ENCODE results near the gene NUP210L.
"Not testable (repeated sequence)": the region's sequence is repeated elsewhere in the genome, so short reads cannot be mapped to it uniquely, and the experiment has no call there.

NUP210L gene

GRCh38 chr1:154097873-154098272 is 57.0 kb downstream of the NUP210L start:
- DNase-seq (ENCODE audit: low spot score): no peak

DNA sequence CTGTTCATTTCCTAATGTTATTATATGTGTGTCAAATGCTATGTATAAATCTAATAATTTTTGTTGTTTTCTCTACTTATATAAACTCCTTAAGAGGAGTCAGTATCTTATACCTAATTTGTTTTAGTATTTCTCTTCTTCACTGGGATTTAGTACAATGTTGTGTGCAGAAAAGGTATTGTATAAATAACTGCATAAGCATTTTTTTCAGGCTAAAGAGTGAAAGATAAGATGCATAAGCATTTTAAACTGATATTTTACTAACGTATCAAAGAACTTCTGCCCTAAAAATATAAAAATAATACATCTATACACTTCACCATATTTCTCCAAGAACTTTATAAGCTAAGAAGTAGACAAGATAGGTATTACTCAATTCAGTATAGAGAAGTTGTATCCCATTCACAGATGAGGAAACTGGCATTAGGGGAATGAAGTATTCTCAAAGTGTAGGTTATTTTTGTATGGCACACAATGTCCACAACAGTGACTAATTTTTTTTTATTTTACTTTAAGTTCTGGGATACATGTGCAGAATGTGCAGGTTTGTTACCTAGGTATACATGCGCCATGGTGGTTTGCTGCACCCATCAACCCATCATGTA is 59.3 kb downstream of the NUP210L start:
- DNase-seq (ENCODE audit: low spot score): no peak

GRCh38 chr1:154094411-154094810 is 60.5 kb downstream of the NUP210L start:
- DNase-seq (ENCODE audit: low spot score): no peak

GRCh38 chr1:154093699-154094098 is 61.2 kb downstream of the NUP210L start:
- no peak for DNase-seq (ENCODE audit: low spot score)

DNA sequence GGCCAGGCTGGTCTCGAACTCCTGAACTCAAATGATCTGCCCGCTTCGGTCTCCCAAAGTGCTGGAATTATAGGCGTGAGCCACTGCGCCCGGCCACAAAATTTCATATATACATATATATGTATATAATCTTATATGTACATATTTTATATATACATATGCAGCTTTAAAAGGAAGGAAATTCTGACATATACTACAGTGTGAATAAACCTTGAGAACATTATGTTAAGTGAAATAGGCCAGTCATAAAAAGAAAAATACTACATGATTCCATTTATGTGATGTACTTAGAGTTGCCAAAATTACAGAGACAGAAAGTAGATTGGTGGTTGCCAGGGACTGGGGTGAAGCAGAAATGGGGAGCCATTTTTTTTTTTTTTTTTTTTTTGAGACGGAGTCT is 63.2 kb downstream of the NUP210L start:
- no peak for DNase-seq (ENCODE audit: low spot score)

- no peak for DNase-seq (ENCODE audit: low spot score)
Measured at GRCh38 chr1:154087574-154087973, 67.3 kb downstream of the NUP210L start.

GRCh38 chr1:154083057-154083456 is 71.8 kb downstream of the NUP210L start:
- DNase-seq (ENCODE audit: low spot score): not testable (repeated sequence)

GRCh38 chr1:154081386-154082126 is 73.3 kb downstream of the NUP210L start:
- DNase-seq (ENCODE audit: low spot score): no peak

DNA sequence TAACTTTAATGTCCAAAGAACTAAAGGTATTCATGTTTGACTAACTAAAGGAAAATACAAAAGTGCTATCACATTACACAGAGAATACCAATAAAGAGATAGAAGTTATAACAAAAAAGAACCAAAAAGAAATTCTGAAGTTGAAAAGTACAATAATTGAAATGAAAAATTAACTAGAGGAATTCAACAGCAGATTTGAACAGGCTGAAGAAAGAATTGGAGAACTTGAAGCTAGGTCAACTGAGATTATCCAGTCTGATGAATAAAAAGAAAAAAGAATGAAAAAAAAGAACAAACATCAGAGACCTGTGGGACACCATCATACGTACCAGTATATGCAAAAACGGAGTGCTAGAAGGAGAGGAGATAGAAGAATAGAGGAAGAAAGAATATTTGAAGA is 78.5 kb downstream of the NUP210L start:
- no peak for DNase-seq (ENCODE audit: low spot score)

GRCh38 chr1:154075746-154076145 is 79.1 kb downstream of the NUP210L start:
- no peak for DNase-seq (ENCODE audit: low spot score)

GRCh38 chr1:154062309-154062708 is 92.6 kb downstream of the NUP210L start:
- no peak for DNase-seq (ENCODE audit: low spot score)

DNA sequence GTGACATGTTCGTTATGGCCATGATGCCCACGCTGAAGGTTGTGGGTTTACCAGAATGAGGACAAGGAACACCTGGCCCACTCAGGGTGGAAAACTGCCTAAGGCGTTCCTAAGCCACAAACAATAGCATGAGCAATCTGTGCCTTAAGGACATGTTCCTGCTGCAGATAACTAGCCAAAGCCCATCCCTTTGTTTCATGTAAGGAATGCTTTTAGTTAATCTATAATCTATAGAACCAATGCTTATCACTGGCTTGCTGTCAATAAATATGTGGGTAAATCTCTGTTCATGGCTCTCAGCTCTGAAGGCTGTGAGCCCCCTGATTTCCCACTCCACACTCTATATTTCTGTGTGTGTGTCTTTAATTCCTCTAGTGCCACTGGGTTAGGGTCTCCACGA is 107.4 kb downstream of the NUP210L start:
- DNase-seq (ENCODE audit: low spot score): not testable (repeated sequence)

DNA sequence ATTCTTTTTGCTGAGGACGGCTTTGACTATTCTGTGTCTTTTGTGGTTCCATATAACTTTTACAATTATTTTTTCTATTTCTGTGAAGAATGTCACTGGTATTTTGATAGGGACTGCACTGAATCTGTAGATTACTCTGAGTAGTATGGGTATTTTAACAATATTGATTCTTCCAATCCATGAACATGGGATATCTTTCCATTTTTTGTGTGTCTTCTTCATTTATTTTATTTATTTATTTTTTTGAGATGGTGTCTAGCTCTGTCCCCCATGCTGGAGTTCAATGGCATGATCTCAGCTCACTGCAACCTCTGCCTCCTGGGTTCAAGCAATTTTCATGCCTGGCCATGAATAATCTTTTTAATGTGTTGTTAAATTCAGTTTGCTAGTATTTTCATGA is 121.2 kb downstream of the NUP210L start:
- not testable (repeated sequence) for DNase-seq (ENCODE audit: low spot score)

DNA sequence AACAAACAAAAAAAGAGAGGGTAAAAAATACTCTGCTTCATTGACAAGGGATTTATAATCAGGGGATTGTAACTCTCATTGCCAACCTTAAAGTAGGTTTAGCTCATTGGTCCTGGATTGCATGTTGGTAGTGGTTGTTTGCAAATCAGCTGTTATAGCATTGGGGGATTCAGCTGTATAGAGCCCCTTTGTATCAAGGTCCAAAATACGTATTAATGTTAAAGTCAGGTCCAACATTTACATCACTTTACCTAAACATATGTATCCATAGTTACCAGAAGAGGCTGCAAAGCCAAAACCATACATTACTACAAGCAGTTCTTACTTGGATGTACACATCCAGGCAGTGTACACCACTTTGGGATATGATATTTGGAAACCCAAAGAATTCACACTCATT is 134.9 kb downstream of the NUP210L start:
- DNase-seq (ENCODE audit: low spot score): no peak

DNA sequence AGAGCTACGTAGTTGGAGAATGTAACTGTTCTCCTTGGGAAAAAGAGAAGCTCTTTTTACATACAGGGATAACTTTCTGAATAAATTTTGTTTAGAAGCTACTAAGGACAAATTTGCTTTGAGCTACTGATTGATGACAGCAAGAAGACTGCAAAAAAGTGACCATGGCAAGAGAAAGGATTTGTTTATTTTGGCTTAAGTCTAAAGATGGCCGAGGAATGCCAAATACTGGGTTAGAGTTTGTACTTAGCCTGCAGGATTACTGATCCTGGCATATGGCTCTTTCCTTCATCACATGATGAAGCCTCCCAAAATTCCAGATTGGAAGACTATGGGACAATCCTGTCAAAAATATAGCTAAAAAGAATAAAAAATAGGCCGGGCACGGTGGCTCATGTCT is 135.6 kb downstream of the NUP210L start:
- DNase-seq (ENCODE audit: low spot score): no peak

GRCh38 chr1:154014154-154014907 is 140.5 kb downstream of the NUP210L start:
- DNase-seq (ENCODE audit: low spot score): peak; percentile 32

DNA sequence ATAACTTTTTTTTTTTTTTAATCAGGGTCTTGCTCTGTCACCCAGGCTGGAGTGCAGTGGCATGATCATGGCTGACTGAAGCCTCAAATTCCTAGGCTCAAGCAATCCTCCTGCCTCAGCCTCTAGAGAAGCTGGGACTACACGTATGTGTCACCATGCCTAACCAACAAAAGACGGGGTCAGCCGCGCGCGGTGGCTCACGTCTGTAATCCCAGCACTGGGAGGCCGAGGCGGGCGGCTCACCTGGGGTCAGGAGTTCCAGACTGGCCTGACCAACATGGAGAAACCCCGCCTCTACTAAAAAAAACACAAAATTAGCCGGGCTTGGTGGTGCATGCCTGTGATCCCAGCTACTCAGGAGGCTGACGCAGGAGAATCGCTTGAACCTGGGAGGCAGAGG is 142.3 kb downstream of the NUP210L start:
- DNase-seq (ENCODE audit: low spot score): not testable (repeated sequence)

DNA sequence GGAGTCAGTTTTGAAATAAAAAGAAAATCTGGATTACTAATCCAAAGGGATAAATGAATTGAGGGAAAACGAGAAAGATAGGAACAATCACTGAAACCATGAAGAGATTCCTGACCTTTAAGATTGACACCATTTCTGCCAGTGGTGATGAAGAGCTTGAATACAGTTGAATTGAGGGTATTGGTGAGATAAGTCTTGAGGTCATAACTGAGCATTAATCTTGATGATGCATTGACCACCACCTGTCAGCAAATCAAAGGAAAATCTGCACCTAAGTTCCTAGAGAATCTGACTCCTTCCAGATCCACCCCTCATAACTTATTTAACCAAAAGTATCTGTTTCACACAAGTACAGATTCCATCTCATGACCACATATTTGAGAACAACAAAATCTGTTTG is 142.7 kb downstream of the NUP210L start:
- no peak for DNase-seq (ENCODE audit: low spot score)

DNA sequence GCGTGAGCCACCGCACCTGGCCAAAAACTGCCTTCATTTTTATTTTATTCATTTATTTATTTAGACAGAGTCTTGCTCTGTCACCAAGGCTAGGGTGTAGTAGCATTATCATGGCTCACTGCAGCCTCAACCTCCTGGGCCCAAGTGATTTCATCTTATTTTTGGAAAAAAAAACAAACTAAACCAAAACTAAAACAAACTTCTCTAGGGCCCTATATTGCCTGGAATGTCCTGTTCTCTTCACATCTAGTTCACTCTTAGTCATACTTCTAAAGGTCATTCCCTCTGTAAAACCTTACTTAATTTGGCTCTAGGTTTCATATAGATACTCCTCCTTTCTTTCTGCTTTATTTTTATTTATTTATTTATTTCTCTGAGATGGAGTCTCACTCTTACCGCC is 148.7 kb downstream of the NUP210L start:
- DNase-seq (ENCODE audit: low spot score): peak; percentile 74

DNA sequence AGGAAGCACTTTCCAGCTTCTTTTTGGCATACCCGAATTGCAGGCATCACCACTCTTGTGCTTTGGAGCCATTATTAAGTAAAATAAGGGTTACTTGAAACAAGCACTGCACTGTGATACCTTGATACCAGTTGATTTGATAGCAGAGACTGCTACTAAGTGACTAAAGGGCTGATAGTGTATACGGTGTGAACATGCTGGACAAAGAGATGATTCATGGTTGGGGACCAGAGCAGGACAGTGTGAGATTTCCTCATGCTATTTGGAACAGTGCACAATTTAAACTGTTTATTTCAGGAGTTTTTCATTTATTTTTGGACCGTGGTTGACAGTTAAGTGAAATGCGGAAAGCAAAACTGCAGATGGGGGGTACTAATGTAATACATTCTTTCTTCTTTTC is 154.5 kb downstream of the NUP210L start:
- no peak for DNase-seq (ENCODE audit: low spot score)

DNA sequence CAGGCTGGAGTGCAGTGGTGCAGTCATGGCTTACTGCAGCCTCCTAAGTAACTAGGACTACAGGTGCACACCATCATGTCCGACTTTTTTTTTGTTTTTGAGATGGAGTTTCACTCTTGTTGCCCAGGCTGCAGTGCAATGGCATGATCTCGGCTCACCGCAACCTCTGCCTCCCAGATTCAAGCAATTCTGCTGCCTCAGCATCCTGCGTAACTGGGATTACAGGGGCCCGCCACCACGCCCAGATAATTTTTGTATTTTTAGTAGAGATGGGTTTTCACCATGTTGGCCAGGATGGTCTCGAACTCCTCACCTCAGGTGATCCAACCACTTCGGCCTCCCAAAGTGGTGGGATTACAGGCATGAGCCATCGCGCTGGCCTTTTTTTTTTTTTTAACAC is 158.0 kb downstream of the NUP210L start:
- DNase-seq (ENCODE audit: low spot score): not testable (repeated sequence)

GRCh38 chr1:153995640-153996039 is 159.2 kb downstream of the NUP210L start:
- DNase-seq (ENCODE audit: low spot score): no peak

DNA sequence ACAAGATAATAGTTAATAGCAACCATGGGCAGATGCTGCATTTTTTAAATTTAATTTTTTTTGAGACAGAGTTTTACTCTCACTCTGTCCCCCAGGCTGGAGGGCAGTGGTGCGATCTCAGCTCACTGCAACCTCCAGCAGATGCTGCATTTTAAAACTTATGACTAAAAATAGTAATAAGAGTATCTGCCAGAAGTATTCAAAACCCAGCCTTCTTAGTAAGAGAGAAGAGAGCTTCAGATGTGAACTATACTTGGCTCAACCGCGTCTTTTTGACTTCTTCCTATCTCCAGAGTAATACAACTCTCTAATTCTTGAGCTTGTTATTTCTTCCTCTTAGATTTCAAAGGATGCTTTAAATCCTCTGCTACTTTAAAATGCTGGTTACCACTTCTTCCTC is 159.7 kb downstream of the NUP210L start:
- no peak for DNase-seq (ENCODE audit: low spot score)

All from hepatic stellate cell (primary cell).